ENCODE measurements around the gene HLA-C.

- TF ChIP-seq CTCF (IDR thresholded peaks at IDR 0.05 in 2 of 3, conservative IDR thresholded peaks at IDR 0.05 in 1 of 3; ENCODE audit: borderline replicate concordance in 1 of 3, insufficient read depth in 1 of 3, low read depth in 2 of 3, low read length in 2 of 3) (no peak), POLR2A (IDR thresholded peaks at IDR 0.05; ENCODE audit: borderline replicate concordance, extremely low read depth, insufficient read depth, insufficient read length) (no peak), CBX3 (IDR thresholded peaks at IDR 0.05; ENCODE audit: low read depth) (no peak), RAD21 (IDR thresholded peaks at IDR 0.05; ENCODE audit: low read depth) (no peak), ATF3 (IDR thresholded peaks at IDR 0.05) (no peak), ELF1 (IDR thresholded peaks at IDR 0.05; ENCODE audit: borderline replicate concordance, low read depth) (no peak), ZBTB33 (IDR thresholded peaks at IDR 0.05; ENCODE audit: extremely low read depth, insufficient replicate concordance, low read length) (no peak), EZH2 (IDR thresholded peaks at IDR 0.05) (no peak), REST (IDR thresholded peaks at IDR 0.05; ENCODE audit: low read depth) (no peak), POLR2AphosphoS5 (IDR thresholded peaks at IDR 0.05; ENCODE audit: low read depth, low read length) (no peak)
Measured at GRCh38 chr6:31309641-31310040, 37.7 kb upstream of the HLA-C start.
